Measurements from ENCODE around the gene DOCK3.

- TF ChIP-seq REST (IDR thresholded peaks at IDR 0.05) (no peak), YY1 (IDR thresholded peaks at IDR 0.05) (no peak), CTCF (IDR thresholded peaks at IDR 0.05; ENCODE audit: low read depth, low read length, missing input control) (no peak), RAD21 (IDR thresholded peaks at IDR 0.05) (no peak), EGR1 (IDR thresholded peaks at IDR 0.05; ENCODE audit: low read depth in 2 of 2) (no peak), GABPA (IDR thresholded peaks at IDR 0.05 in 1 of 2, conservative IDR thresholded peaks at IDR 0.05 in 1 of 2) (no peak), TAF1 (conservative IDR thresholded peaks at IDR 0.05) (no peak), ZBTB33 (IDR thresholded peaks at IDR 0.05) (no peak), MAX (IDR thresholded peaks at IDR 0.05) (no peak), JUND (IDR thresholded peaks at IDR 0.05) (no peak), RXRA (IDR thresholded peaks at IDR 0.05) (no peak), SP1 (IDR thresholded peaks at IDR 0.05) (no peak)
Measured at GRCh38 chr3:50698269-50698668, 23.5 kb downstream of the DOCK3 start.

All from liver (tissue), 3 donors.